GM23248 (cell line): ENCODE results near the gene DIP2C.

Experiments
- EZH2 ChIP-seq: fragments of 200-600 bp; sonication (generic); IDR thresholded peaks from 2 replicates; pipeline ENCODE4 v1.6.1; 2018; ENCODE audit warnings: antibody characterized with exemption, mild to moderate bottlenecking; ENCODE audit not compliant: insufficient read depth, poor library complexity, severe bottlenecking
- EZH2phosphoT487 ChIP-seq: fragments of 200-600 bp; sonication (generic); IDR thresholded peaks from 2 replicates; pipeline ENCODE4 v1.6.1; 2018; ENCODE audit warnings: antibody characterized with exemption, moderate library complexity, mild to moderate bottlenecking, low read depth; ENCODE audit not compliant: insufficient read depth

DNA sequence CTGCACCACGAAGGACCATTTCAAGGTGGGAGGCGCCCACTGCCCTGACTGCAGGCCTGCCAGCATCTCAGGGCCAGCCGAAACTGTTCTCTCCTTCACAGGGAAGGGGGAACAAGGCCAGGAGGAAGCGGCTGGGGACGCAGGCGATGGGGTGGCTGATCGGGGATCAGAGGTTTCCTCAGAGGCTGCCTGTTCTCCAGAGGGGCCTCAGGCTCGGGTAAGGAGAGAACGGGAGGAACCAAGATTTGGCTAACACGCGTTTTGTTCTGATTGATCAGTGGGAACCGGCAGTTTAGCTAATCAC is 87.9 kb downstream of the DIP2C start:
- no peak for TF ChIP-seq EZH2phosphoT487
- no peak for TF ChIP-seq EZH2
